GM06990 (cell line): Measurements from ENCODE around the gene HDAC4.

ENCODE experiments used
- DNase-seq: peaks from one replicate; pipeline ENCODE4 v3.0.0-alpha.2; 2011; ENCODE audit not compliant: insufficient read length; ENCODE audit errors: extremely low read depth
- H3K27me3 ChIP-seq: replicated peaks from 2 replicates; pipeline ENCODE4 v1.6.0; 2011; ENCODE audit warnings: low read length; ENCODE audit not compliant: control insufficient read depth, insufficient read depth
- H3K36me3 ChIP-seq: 2 replicates; pipeline ENCODE4 v1.5.1; 2011; ENCODE audit warnings: low read length; ENCODE audit not compliant: control insufficient read depth, insufficient read depth
- H3K4me3 ChIP-seq: replicated peaks from 2 replicates; pipeline ENCODE4 v1.5.1; 2011; ENCODE audit warnings: low read depth, mild to moderate bottlenecking, control low read depth, low read length
- CTCF ChIP-seq: IDR thresholded peaks from 2 replicates; pipeline ENCODE4 v1.5.1; 2011; ENCODE audit warnings: low read length, control low read depth, mild to moderate bottlenecking, inconsistent platforms; ENCODE audit not compliant: insufficient read depth, poor library complexity, severe bottlenecking

HDAC4 gene

DNA sequence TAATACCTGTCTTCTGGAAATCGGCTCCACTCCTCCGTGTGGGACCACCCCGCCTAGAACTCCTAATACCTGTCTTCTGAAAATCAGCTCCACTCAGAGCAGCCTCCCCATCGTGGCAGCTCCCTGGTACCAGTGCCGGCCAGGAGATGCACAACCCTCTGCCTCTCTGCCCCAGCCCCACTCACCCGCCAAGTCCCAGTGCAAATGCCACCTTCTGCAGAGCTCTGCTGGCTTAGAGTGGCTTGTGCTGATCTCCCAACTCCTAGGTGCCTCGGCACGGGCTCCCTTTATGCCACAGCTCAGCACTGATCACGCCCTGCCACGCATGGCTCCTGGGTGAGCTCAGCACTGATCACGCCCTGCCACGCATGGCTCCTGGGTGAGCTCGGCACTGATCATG lies 258.5 kb downstream of the HDAC4 start:
- no peaks in the 10 kb centered on the region for H3K36me3 ChIP-seq
- H3K4me3 ChIP-seq: no peak overlapping the region
- H3K27me3 ChIP-seq: no peaks in the 10 kb centered on the region
- DNase-seq: no peak
- TF ChIP-seq CTCF: no peak

- DNase-seq: no peak
- Histone ChIP-seq H3K4me3 (no peak overlapping the region), H3K36me3 (no peaks in the 10 kb centered on the region), H3K27me3 (no peaks in the 10 kb centered on the region)
- TF ChIP-seq CTCF: no peak
Measured at GRCh38 chr2:239141021-239141760, 259.6 kb downstream of the HDAC4 start.

GRCh38 chr2:239140346-239141020 lies 260.3 kb downstream of the HDAC4 start:
- Histone ChIP-seq H3K4me3 (no peak overlapping the region), H3K27me3 (no peaks in the 10 kb centered on the region), H3K36me3 (no peaks in the 10 kb centered on the region)
- no peak for TF ChIP-seq CTCF
- DNase-seq: no peak

DNA sequence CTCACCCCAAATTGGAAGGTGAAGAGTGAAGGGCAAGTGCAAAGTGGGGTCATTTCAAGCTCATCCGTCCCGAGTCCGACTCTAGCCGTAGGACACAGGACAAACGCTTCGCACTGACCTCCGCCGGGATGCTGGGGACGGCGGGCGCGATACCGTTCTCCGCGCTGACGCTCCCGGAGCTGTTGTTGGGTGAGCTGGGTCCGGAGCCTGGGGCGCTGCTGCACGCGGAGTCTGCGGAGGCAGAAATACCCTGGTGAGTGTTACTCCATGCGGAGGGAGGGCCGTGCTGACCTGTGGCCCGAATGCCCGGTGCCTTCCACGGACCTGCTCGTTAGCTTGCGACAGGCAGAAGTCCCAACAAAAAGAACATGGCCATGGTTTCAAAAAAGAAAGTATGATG lies 261.3 kb downstream of the HDAC4 start:
- Histone ChIP-seq H3K36me3 (no peaks in the 10 kb centered on the region), H3K4me3 (no peak overlapping the region), H3K27me3 (no peaks in the 10 kb centered on the region)
- no peak for DNase-seq
- no peak for TF ChIP-seq CTCF

- no peak for TF ChIP-seq CTCF
Measured at GRCh38 chr2:239139101-239139500, 261.7 kb downstream of the HDAC4 start.

GRCh38 chr2:239138610-239139009 lies 262.2 kb downstream of the HDAC4 start:
- no peak overlapping the region for H3K4me3 ChIP-seq
- no peak for TF ChIP-seq CTCF
- no peaks in the 10 kb centered on the region for H3K27me3 ChIP-seq
- DNase-seq: no peak
- H3K36me3 ChIP-seq: no peaks in the 10 kb centered on the region; the same call in 1 of the 2 replicates

More at GRCh38 chr2:239139101-239139500, 261.7 kb downstream of the HDAC4 start:
- Histone ChIP-seq H3K36me3 (no peaks in the 10 kb centered on the region), H3K4me3 (no peak overlapping the region), H3K27me3 (no peaks in the 10 kb centered on the region)
- DNase-seq: no peak
